Hematopoietic multipotent progenitor cell treated with erythropoietin and hydrocortisone succinate and interleukin-3 and kit ligand, for 8 days (in vitro differentiated cells): Measurements from ENCODE around the gene SLC4A3.
A peak's percentile ranks its signal among the peaks of the same experiment; 100 is the strongest.

Experiments
- DNase-seq: peaks from one replicate; pipeline ENCODE4 v3.0.0-alpha.2; 2015

The SLC4A3 gene

DNA sequence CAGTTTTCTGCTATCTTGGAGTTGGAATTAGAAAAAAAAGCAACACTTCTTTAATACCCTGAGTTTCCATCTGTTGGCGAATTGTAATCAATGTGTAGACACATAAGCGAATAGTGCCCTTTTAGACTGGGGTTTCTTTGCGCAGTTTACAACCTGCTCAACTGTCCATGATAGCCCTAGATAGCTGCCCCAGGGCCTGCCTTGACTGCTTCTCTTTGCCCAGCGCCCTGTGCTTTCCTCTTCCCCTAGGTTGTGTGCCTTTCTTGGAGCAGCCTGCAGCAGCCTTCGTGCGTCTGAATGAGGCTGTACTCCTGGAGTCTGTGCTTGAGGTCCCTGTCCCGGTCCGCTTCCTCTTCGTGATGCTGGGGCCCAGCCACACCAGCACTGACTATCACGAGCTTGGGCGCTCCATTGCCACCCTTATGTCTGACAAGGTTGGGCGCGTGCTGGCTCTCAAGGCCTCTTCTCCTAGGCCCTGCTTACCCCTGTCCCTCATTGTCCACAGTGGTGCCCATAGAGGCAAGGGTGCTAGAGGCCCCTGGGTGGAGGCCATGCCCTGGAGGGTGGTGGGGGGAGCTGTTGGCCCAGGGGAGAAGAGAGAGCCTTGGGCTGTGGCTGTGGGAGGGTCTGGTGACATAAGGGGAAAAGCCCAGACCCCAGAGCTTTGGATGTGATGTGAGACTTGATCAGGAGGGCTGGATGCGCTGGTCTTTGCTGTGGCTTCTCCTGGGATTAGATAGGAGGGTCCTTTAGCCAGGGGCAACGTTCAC lies 6.9 kb downstream of the SLC4A3 start:
- no peak for DNase-seq

DNA sequence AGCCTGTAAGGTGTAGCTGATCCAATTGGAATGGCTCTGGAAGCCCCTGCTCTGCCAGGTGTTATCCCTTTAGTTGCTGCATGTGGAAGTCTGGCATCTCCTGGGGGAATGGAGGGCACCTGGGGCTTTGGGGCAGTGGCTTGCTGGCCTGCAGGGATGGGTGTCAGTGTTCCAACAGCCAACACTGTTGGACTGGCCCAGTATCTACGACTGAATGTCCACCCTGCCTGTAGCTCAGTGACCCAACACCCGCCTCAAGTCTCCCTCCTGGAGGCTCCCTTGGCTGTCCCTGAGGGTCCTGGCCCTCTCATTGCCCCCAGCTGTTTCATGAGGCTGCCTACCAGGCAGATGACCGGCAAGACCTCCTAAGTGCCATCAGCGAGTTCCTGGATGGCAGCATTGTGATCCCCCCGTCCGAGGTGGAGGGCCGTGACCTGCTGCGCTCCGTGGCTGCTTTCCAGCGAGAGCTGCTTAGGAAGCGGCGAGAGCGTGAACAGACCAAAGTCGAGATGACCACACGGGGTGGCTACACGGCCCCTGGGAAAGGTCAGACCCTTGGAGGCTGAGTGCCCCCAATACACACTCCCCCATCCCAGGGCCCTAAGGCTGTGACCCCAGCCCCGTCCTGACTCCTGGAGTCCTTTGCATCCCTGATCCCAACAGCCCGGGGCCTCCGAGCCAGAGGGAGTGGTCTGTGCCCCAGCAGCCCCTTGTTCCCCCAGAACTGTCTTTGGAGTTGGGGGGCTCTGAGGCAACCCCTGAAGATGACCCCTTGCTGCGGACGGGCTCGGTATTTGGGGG lies 7.7 kb downstream of the SLC4A3 start:
- DNase-seq: no peak

DNA sequence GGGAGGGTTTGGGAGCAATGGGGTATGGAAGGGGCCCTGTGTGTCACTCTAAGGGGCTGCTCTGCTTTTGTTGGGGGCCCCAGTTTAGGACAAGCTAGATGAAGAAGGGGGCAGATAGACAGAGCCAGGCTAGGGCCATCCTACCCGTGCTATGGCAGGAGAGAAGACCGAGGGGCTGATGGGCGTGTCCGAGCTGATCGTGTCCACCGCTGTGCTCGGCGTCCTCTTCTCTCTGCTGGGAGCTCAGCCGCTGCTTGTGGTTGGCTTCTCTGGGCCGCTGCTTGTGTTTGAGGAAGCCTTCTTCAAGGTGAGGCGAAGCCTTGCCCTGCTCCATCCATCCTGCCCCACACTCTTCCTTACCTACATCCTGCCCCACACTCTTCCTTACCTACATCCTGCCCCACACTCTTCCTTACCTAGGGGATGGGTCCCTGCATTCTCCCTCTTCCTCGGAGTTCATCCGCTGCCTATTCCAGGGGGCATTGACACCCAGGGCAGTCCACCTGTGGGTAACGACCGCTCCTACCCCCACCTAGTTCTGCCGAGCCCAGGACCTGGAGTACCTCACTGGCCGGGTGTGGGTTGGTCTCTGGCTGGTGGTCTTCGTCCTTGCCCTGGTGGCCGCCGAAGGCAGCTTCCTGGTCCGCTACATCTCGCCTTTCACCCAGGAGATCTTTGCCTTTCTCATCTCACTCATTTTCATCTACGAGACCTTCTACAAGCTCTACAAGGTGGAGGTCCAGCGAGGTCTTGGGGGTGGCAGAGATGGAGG lies 8.9 kb downstream of the SLC4A3 start:
- no peak for DNase-seq

DNA sequence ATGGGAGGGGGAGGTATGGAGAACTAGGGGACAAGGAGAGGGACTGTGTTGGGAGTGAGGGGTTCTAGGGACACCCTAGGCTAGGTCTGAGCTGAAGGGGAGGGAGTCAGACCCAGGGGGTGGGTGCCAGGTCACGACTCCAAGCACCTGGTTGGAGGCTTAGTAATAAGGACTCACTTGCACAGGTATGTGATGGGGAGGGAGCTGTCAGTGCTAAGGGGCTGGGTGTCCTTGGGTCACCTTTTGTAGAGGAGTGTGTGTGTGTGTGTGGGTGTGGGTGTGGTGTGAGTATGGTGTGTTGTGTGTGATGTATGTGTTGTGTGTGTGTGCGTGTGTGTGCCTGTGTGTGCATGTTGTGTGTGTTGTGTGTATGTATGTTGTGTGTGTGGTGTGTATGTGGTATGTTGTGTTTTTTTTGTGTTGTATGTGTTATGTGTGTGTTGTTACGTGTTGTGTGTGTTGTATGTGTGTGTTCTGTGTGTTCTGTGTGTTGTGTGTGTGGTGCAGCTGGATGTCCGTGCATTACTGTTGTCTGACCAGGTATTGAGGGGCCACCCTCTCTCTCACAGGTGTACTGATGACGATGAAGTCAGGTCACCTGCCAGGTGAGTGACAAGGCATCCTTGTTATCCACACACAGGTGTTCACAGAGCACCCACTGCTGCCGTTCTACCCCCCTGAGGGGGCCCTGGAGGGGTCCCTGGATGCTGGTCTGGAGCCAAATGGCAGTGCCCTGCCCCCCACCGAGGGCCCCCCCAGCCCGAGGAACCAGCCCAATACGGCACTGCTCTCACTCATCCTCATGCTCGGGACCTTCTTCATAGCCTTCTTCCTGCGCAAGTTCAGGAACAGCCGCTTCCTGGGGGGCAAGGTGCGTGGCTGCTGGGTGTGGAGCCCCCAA lies 9.8 kb downstream of the SLC4A3 start:
- DNase-seq: no peak

DNA sequence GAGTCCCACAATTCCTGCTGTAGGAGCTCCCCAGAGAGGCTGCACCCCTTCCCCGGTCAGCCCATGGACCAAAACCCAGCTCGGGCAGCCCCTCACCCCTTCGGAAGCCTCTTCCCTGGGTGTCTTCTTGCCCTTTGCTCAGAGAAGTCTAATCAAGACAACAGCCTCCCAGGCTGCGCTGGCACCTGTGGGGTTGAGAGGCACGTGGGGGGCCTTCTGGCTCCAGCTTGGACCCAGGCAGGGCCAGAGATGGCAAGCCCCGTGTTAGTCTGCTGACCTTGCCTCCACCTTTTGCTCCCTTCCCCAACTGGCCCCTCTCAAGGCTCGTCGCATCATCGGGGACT lies 10.4 kb downstream of the SLC4A3 start:
- no peak for DNase-seq

DNA sequence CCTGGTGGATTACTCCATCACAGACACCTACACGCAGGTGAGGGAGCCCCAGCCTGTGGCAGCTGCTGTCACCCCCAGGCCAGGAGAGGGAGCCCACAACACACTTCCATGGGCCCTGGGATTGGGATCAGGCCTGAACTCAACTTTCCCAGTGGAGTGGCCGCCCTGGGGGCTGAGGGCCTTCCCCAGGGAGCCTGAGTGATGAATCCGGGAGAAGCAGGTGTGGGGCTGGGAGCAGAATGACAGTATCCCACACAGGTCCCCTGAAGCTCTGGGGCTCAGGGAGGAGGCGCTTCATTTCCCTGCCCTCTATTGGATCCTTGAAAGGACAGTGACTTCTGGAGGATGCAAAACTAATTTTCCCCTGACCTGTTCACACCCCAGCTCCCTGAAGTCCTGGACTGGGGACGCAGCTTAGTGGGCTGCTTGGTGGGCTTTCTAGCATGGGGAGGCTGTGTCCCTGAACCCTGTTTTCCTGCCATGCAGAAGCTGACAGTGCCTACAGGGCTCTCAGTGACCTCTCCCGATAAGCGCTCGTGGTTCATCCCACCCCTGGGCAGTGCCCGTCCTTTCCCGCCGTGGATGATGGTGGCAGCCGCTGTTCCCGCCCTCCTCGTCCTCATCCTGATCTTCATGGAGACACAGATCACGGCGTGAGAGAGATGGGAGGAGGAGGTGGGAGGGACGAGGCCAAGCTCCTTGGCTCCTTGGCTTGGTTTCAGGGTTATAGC lies 11.0 kb downstream of the SLC4A3 start:
- DNase-seq: no peak

DNA sequence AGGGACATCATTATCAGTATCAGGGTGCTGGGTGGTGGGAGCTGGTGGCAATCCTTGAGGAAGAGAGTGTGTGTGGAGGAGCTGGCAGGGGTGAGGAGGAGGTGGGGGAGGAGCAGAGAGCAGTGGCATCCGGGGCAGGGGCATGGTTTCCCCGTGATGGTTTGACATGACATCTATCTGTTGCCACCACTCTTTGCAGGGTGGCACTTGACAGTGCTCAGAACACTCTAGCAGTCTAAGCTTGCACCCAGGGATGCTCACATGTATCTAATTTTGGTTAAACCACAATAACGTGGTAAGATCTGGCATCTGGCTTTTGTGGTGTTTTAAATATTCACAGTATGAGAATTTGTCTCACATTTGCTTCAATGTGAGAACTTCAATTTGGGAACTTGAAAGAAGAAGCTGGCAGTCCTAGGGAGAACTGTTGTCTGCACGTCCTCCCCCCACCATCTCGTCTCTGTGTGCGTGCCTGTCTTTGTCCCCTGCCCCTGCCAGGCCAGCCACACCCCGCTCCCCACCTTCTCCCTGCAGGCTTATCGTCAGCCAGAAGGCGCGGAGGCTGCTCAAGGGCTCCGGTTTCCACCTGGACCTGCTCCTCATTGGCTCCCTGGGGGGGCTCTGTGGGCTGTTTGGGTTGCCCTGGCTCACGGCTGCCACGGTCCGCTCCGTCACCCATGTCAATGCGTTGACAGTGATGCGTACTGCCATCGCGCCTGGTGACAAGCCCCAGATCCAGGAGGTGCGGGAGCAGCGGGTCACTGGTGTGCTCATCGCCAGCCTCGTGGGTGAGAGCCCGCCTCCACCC lies 11.7 kb downstream of the SLC4A3 start:
- DNase-seq: no peak

DNA sequence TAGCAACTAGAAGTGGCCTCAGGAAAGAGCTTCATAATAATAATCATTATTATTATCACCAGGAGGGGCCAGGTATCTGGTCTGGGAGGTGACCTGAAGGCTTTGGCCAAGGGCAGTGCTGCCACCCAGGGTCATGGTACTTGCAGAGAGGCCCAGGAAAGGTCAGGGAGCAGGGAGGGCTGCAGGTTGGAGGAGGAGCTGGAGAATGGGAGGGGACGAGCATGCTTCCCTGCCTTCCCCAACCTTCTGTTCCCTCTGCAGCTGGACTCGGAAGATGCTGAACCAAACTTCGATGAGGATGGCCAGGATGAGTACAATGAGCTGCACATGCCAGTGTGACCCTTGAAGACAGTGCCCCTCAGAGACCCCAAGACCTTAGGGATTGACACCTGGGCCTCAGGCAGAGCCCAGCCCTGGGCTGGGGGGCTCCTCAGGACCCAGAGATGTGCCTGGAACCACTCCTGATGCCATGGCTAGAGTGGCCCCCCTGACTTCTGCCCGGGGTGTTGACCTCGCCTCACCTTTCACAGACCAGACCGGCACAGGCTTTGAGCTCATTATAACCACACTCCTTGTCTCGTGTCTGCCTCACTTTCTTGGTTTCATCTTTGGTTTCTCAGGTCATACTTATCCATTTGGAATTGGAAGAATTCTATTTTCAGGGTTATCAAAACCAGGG lies 14.1 kb downstream of the SLC4A3 start:
- no peak for DNase-seq

DNA sequence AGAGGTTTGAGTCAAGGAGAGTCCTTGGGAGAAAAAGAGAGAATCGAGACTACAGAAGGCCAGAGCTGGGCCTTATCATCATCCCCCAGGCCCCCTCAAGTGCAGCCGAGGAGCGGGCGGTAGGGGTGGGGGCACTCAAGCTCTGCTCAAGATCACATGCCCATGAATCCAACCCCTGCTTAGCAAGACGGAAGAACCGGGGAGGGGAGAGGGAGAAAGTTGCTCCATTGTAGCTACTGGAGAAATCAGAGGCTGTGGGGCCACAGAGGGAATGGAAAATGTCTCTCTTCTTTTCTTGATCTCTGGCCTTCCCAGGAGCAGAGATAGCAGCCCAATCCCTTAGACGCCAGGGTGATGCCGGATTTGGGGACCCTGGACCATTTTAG lies 14.6 kb downstream of the SLC4A3 start:
- DNase-seq: no peak

DNA sequence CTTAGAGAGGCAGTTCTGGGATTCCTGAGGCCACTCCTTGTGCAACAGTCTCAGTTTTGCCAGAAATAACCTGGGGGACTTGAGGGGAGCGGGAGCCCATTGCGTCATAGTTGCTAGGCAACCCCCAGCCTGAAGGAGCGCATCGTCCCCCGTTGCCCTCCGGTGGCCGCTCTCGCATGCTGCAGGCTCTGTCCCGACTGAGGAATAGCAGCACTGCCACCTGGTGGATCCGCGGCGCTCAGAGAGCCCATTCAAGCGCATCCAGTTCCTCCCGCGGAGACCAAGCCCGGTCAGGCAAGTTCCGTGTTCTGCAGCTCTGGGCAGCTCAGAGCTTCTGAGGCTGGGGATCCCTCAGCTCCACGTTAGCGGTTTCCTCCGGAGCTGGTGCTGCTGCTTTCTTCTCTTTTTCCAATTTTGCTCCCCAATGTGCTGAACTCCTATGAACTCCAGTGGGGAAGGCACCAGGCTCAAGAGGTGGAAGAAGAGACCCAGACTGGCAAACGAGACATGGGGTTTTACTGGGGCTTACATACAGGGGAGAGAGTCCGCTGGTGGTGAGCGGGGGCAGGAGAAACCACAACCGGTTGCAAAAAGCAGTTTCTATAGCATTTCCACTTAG lies 15.1 kb downstream of the SLC4A3 start:
- peak; percentile 91 for DNase-seq

DNA sequence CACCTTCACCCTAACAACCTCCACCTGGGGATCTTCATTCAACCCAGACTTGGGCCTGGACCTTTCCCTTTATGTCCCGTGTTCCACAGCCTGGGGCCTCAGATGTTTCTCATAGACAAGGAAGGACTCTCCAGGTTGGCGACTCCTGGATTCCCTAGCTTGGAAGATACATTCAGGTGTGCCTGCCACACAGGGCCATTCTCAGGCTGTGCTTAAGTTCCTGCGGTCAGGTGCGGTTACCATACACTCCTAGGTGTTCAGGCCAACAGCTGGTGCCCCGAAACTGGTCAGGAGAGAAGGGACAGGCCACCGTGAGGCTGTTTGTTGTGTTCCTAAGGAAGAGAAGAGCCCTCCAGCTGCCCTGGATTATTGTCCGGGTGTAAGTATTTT lies 15.6 kb downstream of the SLC4A3 start:
- no peak for DNase-seq

DNA sequence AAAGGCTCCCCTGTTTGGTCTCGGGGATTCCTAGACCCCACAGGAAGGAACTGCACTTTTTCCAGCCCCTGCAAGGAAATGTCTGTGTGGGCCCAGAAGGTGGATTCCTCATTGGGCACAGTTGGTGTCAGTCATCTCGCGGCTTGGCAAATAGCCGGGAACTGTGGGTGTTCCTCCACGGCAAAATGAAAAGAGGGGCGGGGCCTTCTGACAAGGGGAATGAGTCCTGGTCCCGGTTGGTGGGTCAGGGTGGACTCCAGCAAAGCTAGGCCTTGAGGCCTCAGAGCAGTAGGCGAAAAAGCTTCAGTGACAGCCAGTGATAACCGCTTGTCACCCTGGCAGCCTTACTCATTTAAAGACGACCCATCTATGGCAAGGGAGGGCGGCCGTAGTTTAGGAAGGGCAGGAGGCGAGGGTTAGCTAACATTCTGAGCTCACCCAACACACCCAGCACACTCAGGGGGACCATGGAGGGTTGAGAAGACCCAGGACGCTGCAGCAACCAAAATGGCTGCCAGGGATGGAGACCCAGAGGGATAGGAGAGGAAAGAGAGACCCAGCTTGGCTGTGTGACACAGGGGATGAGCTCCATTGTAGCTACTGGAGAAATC lies 16.5 kb downstream of the SLC4A3 start:
- DNase-seq: no peak

DNA sequence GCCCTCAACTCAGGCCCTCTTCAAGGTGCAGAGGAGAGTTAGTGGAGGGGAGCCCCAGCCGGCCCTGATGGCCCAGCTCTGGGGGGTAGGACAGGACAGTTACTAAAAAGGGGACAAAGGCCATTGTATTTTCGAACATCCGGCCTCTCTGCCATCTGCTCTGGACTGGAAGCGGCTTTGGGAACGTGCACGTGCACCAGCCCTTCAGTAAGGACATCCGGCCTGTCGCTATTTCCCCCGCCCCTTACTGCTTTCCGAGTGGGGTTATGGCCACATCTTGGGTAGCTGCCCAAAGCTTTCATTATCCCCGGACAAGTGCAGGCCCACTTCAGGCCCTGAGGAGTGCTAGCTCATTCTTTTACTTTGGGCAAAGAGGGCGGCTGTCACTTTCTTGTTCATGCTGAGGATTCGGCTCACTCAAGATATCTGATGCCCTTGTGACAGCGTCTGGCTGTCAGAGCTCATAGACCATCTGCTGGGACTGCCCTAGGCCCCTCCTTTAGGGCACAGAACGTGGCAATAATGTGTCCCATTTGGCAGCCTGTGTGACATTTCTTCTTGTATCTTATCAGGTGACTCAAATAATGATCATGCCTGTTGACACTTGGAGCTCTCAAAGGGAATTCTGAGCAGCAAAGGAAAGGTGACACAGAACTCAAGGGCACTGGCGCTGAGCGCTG lies 17.5 kb downstream of the SLC4A3 start:
- no peak for DNase-seq

DNA sequence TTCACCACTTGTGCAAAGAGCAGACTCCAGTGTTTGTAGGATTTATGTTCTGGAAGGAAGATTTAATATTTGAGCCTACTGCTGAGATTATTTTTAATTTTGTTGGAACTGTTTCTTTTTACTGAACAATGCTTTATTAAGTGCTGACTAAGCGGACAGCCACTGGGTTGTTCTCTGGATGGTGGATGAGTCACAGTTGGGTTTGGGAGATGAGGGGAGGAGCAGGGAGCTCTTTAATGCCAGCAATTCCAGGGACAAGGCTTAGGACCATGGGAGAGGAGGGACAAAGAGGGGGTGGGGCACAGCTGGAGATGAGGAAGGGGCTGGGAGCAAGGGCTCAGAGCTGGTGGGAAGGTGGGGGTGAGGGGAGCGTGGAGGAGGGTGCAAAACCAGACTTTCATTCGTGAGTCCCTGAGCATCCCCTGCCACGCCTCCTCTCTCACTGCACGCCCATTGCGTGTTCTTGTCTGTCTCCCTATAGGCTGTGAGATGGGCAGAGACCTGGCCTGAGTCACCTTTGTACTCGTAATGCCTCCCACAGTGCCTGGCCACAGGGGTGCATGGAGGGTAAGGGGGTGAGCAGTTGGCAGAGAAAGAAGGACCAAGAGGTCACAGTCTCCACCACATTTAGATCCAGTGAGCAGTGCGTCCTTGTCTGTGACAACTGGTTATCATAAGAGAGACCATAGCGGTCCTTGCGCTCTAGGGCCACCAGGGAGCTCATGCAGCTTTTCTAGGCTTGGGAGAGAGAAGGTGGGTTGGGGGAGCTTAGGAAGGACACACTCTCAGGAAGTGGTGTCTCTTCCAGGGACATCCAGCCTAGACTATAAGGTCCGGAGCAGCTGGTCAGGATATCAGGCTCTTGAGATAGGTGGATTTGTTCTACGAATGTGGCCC lies 18.4 kb downstream of the SLC4A3 start:
- no peak for DNase-seq

DNA sequence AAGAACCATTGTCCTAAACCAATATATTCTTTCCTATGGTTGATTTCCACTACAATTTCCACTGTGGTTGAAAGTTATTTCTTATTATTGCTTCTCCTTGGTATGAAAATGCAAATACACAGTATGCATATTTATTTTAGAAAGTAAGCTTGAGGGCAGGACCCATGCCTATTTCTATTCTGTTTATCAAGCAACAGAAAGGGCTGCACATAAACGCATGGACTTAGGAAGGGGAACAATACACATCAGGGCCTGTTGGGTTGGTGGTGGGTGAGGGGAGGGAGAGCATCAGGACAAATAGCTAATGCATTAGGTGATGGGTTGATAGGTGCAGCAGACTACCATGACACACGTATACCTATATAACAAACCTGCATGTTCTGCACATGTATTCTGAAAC lies 20.7 kb downstream of the SLC4A3 start:
- DNase-seq: no peak

DNA sequence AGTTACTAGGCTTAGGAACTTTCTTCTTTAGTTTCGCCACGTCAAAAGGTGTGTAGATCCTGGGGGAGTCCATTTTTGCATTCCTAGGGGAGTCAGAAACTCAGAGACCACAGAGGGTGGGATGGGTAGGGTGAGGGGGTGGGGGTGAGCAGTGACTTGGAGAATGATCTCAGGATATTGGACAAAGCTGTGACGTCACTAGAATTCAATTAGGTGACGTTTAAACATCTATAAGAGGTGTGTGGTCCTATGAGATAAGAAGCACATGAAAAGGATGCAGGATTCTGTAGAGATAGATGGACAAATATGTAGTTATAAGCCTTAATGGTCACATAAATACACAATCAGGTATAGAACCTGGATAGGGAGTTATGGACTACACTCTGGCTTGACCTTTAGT lies 21.5 kb downstream of the SLC4A3 start:
- DNase-seq: no peak

DNA sequence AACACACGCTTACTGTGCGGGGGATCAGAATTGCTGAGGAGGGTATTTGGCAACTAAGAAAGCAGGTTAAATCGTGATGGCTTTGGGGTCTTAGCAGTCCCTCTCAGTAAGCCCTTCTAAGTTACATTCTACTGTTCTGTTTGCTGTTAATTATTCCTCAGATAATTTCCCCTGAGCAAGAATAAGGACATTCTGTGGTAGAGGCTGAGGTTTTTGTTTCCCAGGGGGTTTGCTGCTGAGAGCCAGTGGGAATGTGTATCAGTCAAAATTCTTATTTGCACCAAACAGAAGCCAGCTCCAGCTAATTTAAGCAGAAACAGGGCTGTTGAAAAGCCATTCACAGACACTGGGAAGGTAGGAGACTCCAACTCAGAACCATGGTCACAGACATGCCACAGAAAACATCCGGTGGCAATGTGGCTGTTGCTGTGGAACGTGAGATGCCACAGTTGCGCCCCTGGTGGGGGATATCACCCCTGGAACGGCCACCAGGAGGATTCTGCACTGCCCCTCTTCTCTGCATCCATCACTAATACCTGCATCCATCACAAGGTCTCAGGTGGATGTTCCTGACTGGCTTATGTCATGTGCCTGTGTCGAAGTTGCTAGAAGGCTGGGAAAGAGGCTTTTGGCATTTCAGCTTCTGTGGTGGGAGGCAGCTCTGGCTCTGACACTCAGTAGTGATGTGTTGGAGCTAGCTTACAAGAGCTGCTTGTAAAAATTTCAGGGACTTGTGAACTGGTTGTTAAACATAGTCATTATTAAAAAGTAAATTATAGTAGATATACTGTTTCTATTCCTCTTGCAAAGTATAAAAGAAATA lies 23.2 kb downstream of the SLC4A3 start:
- DNase-seq: no peak
